Ovary (tissue), 9 donors: ENCODE data around the gene KYNU. TPM values are rescaled to one million over a fixed set of nuclear protein-coding genes. Genes with fewer than 3 reads are reported as not detected.
"Not testable (repeated sequence)": the region's sequence is repeated elsewhere in the genome, so short reads cannot be mapped to it uniquely, and the experiment has no call there.

Experiments
- DNase-seq, 5 donors: peaks; one replicate each; pipeline ENCODE4 v3.0.0-alpha.2; 2019 to 2020
- H3K27ac ChIP-seq, 2 donors: fragments of 200-600 bp; one replicate each; pipeline versions ENCODE4 v1.5.1 to v1.8.0; 2019 to 2022
- H3K27me3 ChIP-seq: fragments of 200-600 bp; one replicate; pipeline ENCODE4 v1.8.0; 2022
- H3K36me3 ChIP-seq: fragments of 200-600 bp; sonication (generic); one replicate; pipeline ENCODE4 v1.5.1; 2019
- H3K4me1 ChIP-seq: one replicate; pipeline ENCODE4 v1.8.1; 2013; ENCODE audit warnings: mild to moderate bottlenecking, moderate library complexity; ENCODE audit not compliant: insufficient read depth
- H3K4me3 ChIP-seq: fragments of 200-600 bp; sonication (generic); one replicate; pipeline ENCODE4 v1.5.1; 2017
- H3K9me3 ChIP-seq, 2 donors: fragments of 200-600 bp in 1 of 2; sonication (generic) in 1 of 2; one replicate each; pipeline versions ENCODE4 v1.5.1 to v1.8.1; 2013 to 2019; ENCODE audit warnings: mild to moderate bottlenecking in 1 of 2, moderate library complexity in 1 of 2
- CTCF ChIP-seq, 3 donors: fragments of 450-650 bp in 2 of 3; fragments of 200-600 bp in 1 of 3; IDR thresholded peaks; one replicate each; pipeline versions ENCODE4 v1.5.1 to v1.8.0; 2016 to 2022; ENCODE audit warnings: antibody characterized with exemption in 3 of 3, mild to moderate bottlenecking in 1 of 3
- EP300 ChIP-seq: sonication (generic); formaldehyde crosslinking; IDR thresholded peaks from one replicate; pipeline ENCODE4 v1.6.1; 2017; ENCODE audit warnings: antibody characterized with exemption
- POLR2A ChIP-seq: fragments of 450-650 bp; IDR thresholded peaks from one replicate; pipeline ENCODE4 v1.6.1; 2017; ENCODE audit warnings: antibody characterized with exemption, mild to moderate bottlenecking, moderate library complexity
- WGBS, 3 donors: extraction: QIAGEN DNeasy Blood & Tissue Kit in 1 of 3; methylation state at CpG; one replicate each; pipeline versions ENCODE4 v1.1.5 to v1.1.7; 2013 to 2017; 5-methylcytosine and 5-hydroxymethylcytosine counted together
- intact Hi-C, 4 donors: fragments of 100-400 bp; cut with DNase I; formaldehyde crosslinking; loops; one replicate each; pipeline versions ENCODE4 v1.11.0 to v1.15.1; 2022 to 2023
- polyA plus RNA-seq, 2 donors: library from polyadenylated mRNA; stranded (reverse); fragments of 200-250 nt in 1 of 2; fragments of 350-450 nt in 1 of 2; fragmentation: Illumina TruSeq in 1 of 2; extraction: RNeasy Lipid Tissue Mini Kit (QIAGEN cat#74804) in 1 of 2; gene quantifications; one replicate each; pipeline ENCODE4 v1.2.3, GENCODE V29; 2013 to 2014
- small RNA-seq: library from RNA; depleted of rRNA; stranded (forward); fragments of <200 nt; gene quantifications from one replicate; pipeline ENCODE3, GENCODE V24; 2016
- total RNA-seq, 7 donors: library from RNA; depleted of rRNA in 2 of 7; stranded (reverse); fragments of >200 nt in 2 of 7; fragmentation: NEBNext Ultra II Directional in 3 of 7; extraction: Animal tissue kit (Norgen Biotek cat#: 25700) in 3 of 7; gene quantifications; one replicate each; pipeline versions ENCODE4 v1.1.0 to v1.2.4, GENCODE V29; 2016 to 2023
- donor health status: DM: no; HTN: no; CAD: no; lungs with moderate emphysema.
- donor health status: DM: no; HTN: no; CAD: no.
- donor health status: Bipolar disorder and iron deficiency.
- donor health status: DM: yes; HTN: yes; CAD: no.
- donor health status: DM: no; HTN: no; CAD: no.
- donor health status: DM: yes; HTN: yes; CAD: no.

KYNU gene
- total and polyA plus RNA-seq, 9 donors: 0.40 to 3.2 (median 0.74) TPM

- no peaks in the 10 kb centered on the region for H3K9me3 ChIP-seq
- intact Hi-C loops: no loop called here
- H3K4me3 ChIP-seq: no peak overlapping the region
- no peak for DNase-seq
- 89 to 96% (median 92%) methylated on average over 2 of the region's 2 CpGs for WGBS, 3 donors
- no peaks in the 10 kb centered on the region for H3K4me1 ChIP-seq
- H3K36me3 ChIP-seq: no peaks in the 10 kb centered on the region
- no peaks in the 10 kb centered on the region for H3K27me3 ChIP-seq
- H3K27ac ChIP-seq: no peak overlapping the region
- TF ChIP-seq EP300: no peak
- TF ChIP-seq POLR2A: no peak
- TF ChIP-seq CTCF (IDR thresholded peaks at IDR 0.05): no peak
Observed at GRCh38 chr2:143084462-143084861, 207.0 kb downstream of the KYNU start.

GRCh38 chr2:143085125-143085784 is 207.8 kb downstream of the KYNU start:
- no peaks in the 10 kb centered on the region for H3K36me3 ChIP-seq
- no peak for DNase-seq
- no peak overlapping the region for H3K27ac ChIP-seq
- TF ChIP-seq POLR2A: no peak
- TF ChIP-seq CTCF (IDR thresholded peaks at IDR 0.05): no peak
- WGBS, 3 donors: 8 to 29% (median 16%) methylated on average over 1 of the region's 1 CpG
- intact Hi-C loops: no loop called here
- H3K4me3 ChIP-seq: no peak overlapping the region
- H3K4me1 ChIP-seq: no peaks in the 10 kb centered on the region
- H3K27me3 ChIP-seq: no peaks in the 10 kb centered on the region
- no peaks in the 10 kb centered on the region for H3K9me3 ChIP-seq

- intact Hi-C loops: no loop called here
- no peak overlapping the region for H3K4me3 ChIP-seq
- H3K27ac ChIP-seq: no peak overlapping the region
- no peaks in the 10 kb centered on the region for H3K9me3 ChIP-seq
- 50 to 60% (median 56%) methylated on average over 1 of the region's 1 CpG for WGBS, 3 donors
- TF ChIP-seq CTCF (IDR thresholded peaks at IDR 0.05) (no peak), POLR2A (no peak), EP300 (no peak)
- DNase-seq: no peak
- H3K27me3 ChIP-seq: no peaks in the 10 kb centered on the region
- no peaks in the 10 kb centered on the region for H3K36me3 ChIP-seq
- H3K4me1 ChIP-seq: no peaks in the 10 kb centered on the region
Observed at GRCh38 chr2:143087033-143087432, 209.6 kb downstream of the KYNU start.

- H3K9me3 ChIP-seq: no peaks in the 10 kb centered on the region
- no peak overlapping the region for H3K27ac ChIP-seq
- no peak overlapping the region for H3K4me3 ChIP-seq
- H3K4me1 ChIP-seq: no peaks in the 10 kb centered on the region
- no peak for DNase-seq
- intact Hi-C loops: no loop called here
- WGBS, 3 donors: 91 to 96% (median 95%) methylated on average over 4 of the region's 4 CpGs
- no peak for TF ChIP-seq POLR2A
- TF ChIP-seq CTCF (IDR thresholded peaks at IDR 0.05): no peak
- no peak for TF ChIP-seq EP300
- no peaks in the 10 kb centered on the region for H3K27me3 ChIP-seq
- no peaks in the 10 kb centered on the region for H3K36me3 ChIP-seq
Observed at GRCh38 chr2:143088388-143088787, 210.9 kb downstream of the KYNU start.

GRCh38 chr2:143089520-143089919 is 212.1 kb downstream of the KYNU start:
- WGBS, 3 donors: 93 to 97% (median 94%) methylated on average over 10 to 12 of the region's 12 CpGs
- H3K4me1 ChIP-seq, H3K4me3 ChIP-seq, intact Hi-C loops, H3K36me3 ChIP-seq, H3K9me3 ChIP-seq, DNase-seq, H3K27ac ChIP-seq, H3K27me3 ChIP-seq: not testable (repeated sequence)

Small RNA genes within 50 kb of the gene (small RNA-seq; reads per million reads assigned to genes)
- not detected for gene MTND4LP12
